Measurements from ENCODE around the gene RGS7.

DNA sequence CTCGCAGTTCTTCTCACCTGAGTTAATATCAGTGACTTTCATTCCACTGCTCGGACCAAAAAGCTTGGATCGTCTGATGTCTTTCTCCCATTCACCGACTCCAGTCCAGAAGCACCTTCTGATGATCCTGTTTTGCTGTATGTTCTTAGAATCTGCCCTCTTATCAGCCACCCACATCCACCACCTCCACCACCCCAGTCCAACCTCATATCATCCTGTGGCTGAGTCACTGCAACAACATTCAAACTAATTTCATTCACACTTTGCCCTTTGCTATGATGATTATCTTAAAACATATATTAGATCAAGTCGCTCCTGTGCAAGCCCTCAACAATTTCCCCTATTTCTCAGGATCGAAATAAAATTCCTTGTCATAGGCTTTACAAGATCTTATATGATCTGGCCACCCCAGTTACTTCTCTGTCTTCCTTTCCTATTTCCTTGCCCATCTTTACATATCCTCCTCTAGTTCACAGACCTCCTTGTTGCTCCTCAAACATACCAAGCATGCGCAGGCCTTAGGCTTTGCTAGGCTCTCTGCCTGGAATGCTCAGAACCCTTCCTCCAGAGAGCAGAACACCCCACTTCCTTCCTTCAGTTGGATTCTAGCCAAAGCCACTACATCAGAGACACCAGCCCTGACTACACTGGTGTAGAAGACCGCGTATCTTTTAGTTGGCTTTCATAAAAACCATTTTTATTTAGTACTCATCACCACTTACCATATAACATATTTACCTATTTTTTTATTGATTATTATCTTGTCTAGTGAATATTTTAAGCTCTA lies 409.4 kb downstream of the RGS7 start:
- TF ChIP-seq, protein P1, sequence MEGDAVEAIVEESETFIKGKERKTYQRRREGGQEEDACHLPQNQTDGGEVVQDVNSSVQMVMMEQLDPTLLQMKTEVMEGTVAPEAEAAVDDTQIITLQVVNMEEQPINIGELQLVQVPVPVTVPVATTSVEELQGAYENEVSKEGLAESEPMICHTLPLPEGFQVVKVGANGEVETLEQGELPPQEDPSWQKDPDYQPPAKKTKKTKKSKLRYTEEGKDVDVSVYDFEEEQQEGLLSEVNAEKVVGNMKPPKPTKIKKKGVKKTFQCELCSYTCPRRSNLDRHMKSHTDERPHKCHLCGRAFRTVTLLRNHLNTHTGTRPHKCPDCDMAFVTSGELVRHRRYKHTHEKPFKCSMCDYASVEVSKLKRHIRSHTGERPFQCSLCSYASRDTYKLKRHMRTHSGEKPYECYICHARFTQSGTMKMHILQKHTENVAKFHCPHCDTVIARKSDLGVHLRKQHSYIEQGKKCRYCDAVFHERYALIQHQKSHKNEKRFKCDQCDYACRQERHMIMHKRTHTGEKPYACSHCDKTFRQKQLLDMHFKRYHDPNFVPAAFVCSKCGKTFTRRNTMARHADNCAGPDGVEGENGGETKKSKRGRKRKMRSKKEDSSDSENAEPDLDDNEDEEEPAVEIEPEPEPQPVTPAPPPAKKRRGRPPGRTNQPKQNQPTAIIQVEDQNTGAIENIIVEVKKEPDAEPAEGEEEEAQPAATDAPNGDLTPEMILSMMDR (optimal IDR thresholded peaks at IDR 0.05 in 1 of 3, IDR thresholded peaks at IDR 0.05 in 1 of 3, conservative IDR thresholded peaks at IDR 0.05 in 1 of 3; ENCODE audit: extremely low read depth in 1 of 3, insufficient read depth in 2 of 3, low read length in 3 of 3), result no peak
- no peak for TF ChIP-seq EZH2 (IDR thresholded peaks at IDR 0.05; ENCODE audit: low read length)

Measured in keratinocyte (primary cell).